ENCODE results near the gene IL34. TPM values are rescaled to one million over a fixed set of nuclear protein-coding genes. Genes with fewer than 3 reads are reported as not detected.

IL34 gene
- polyA plus RNA-seq, 1 of the 3 experiments (the other 2 are of a cell fraction): 0.18 TPM

- CTCF ChIA-PET: interaction anchor here (1.2 to 14.3 kb wide), 9 partner anchors 7 to 97 kb away, joined by 3 to 181 read pairs (median 4); no protein-coding TSS in a partner anchor
- H3K9me3 ChIP-seq: no peaks in the 10 kb centered on the region
- DNase-seq: peak; percentile 51
- H3K36me3 ChIP-seq (replicated peaks in 1 of 2; ENCODE audit: control insufficient read depth in 1 of 2, insufficient read depth in 2 of 2, low read length in 1 of 2): peaks cover 12 to 43% of the 10 kb centered on the region in 2 experiments
- peaks cover 55% of the 10 kb centered on the region for H3K79me2 ChIP-seq (ENCODE audit: insufficient read depth)
- POLR2A ChIA-PET: no interaction called here
- no peaks in the 10 kb centered on the region for H3K9me2 ChIP-seq
- no peaks in the 10 kb centered on the region for H3F3A ChIP-seq (replicated peaks; ENCODE audit: insufficient read depth)
- H4K20me1 ChIP-seq (ENCODE audit: insufficient read depth): peaks cover 51% of the 10 kb centered on the region
- 0 out of 2 replicates have a peak overlapping the region, but pooled peaks have one; percentile 28 for H3K4me2 ChIP-seq
- H3K9ac ChIP-seq: no peak overlapping the region
- H3K4me3 ChIP-seq (ENCODE audit: low read depth in 2 of 2, low read length in 1 of 2): no peak overlapping the region
- WGBS (ENCODE audit: low lambda C conversion rate): 92% methylated on average over 4 of the region's 13 CpGs
- H3K4me1 ChIP-seq (ENCODE audit: control insufficient read depth in 1 of 2, insufficient read depth in 2 of 2, low read depth in 1 of 2, low read length in 1 of 2): peaks cover 2 to 44% of the 10 kb centered on the region in 2 experiments; a peak in 3 of 4 replicates
- H3K27ac ChIP-seq (ENCODE audit: low read depth in 2 of 2, low read length in 1 of 2): peak overlapping the region in 1 of 2 experiments; percentile 55; a peak in 1 of 4 replicates
- no peak for TF ChIP-seq CHD2 (IDR thresholded peaks at IDR 0.05; ENCODE audit: low read length, partially characterized antibody)
- TF ChIP-seq REST (IDR thresholded peaks at IDR 0.05; ENCODE audit: low read depth, low read length): no peak
- TF ChIP-seq TCF12 (IDR thresholded peaks at IDR 0.05): no peak
- TF ChIP-seq RFX5 (IDR thresholded peaks at IDR 0.05; ENCODE audit: low read length): no peak
- no peak for TF ChIP-seq GATA2 (CRISPR knock-in tag; IDR thresholded peaks at IDR 0.05)
- TF ChIP-seq TEAD4 (IDR thresholded peaks at IDR 0.05; ENCODE audit: borderline replicate concordance, insufficient read depth): no peak
- no peak for TF ChIP-seq ELF1 (IDR thresholded peaks at IDR 0.05)
- no peak for TF ChIP-seq TAF1 (IDR thresholded peaks at IDR 0.05; ENCODE audit: borderline replicate concordance, low read depth, low read length)
- no peak for TF ChIP-seq FOXJ3 (CRISPR knock-in tag; IDR thresholded peaks at IDR 0.05)
- TF ChIP-seq RXRA (IDR thresholded peaks at IDR 0.05; ENCODE audit: borderline replicate concordance, low read depth): no peak
- TF ChIP-seq CTCF (IDR thresholded peaks at IDR 0.05): no peak
- TF ChIP-seq RAD21 (IDR thresholded peaks at IDR 0.05; ENCODE audit: low read length): no peak
- H2AFZ ChIP-seq (ENCODE audit: low read depth): no peak overlapping the region
- no peaks in the 10 kb centered on the region for H3K27me3 ChIP-seq (ENCODE audit: insufficient read depth)
These were observed 35.3 kb downstream of the IL34 start for GRCh38 chr16:70681382-70682238.

Data from SK-N-SH (cell line).